Measurements from ENCODE around the gene TDRD10. TPM values are rescaled to one million over a fixed set of nuclear protein-coding genes. Genes with fewer than 3 reads are reported as not detected.

The TDRD10 gene
- total and polyA plus RNA-seq, 2 donors (not counting 1 experiment from before 2014, with no cell fraction given), result 0.06 TPM; not detected in 1

DNA sequence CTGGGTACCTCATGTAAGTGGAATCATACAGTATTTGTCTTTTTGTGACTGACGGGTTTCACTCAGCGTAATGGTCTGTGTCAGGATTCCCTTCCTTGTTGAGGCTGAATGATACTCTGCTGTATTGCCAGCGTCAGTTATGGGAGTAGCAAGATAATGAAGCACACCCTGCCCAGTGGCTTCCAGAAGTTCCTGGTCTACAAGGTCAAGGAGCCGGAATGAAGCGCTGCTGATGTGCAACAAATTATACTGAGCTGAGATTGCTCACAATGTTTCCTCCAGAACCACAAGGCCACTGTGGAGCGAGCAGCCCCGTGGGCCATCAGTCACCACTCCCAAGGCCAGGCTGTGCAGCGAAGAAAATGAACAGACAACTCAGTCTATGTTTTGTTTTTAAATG, 24.0 kb upstream of the TDRD10 start:
- POLR2A ChIA-PET, result no interaction called here

DNA sequence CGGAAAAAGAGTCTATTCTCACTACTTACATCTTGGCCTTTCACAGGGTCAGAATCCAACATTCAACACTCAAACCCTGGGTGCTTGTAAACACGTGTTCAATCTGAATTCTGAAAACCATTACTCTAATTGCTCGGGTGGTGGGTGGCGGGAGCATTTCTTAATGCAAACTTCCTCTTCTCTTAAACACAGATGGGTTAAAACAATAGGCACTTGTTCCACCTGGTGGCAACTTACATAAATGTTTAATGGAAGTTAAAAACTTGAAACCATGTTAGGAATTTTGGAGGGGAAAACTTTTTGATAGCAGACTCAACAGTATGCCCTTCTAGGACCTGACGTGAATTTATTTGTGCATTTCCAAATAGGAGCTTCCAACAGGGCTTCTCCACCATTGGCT, 23.4 kb upstream of the TDRD10 start:
- H3K4me3 Mint-ChIP-seq, result no peak overlapping the region
- H3K9ac ChIP-seq (ENCODE audit: low read length), result no peak overlapping the region
- H3K27ac Mint-ChIP-seq, result no peak overlapping the region
- ChIA-PET POLR2A (no interaction called here), CTCF (interaction anchor here (0.7 to 7.1 kb wide), 17 partner anchors 13 to 609 kb away, joined by 3 to 188 read pairs (median 7); no protein-coding TSS in a partner anchor)
- H3K4me1 ChIP-seq (ENCODE audit: control insufficient read depth in 2 of 2, insufficient read depth in 2 of 2, low read length in 2 of 2), result peaks cover 0 to 7% of the 10 kb centered on the region in 2 donors
- H3K9me3 Mint-ChIP-seq (ENCODE audit: insufficient read depth), result no peaks in the 10 kb centered on the region
- H3K4me3 ChIP-seq (ENCODE audit: control extremely low read depth in 1 of 5, extremely low read depth in 1 of 5, insufficient read depth in 1 of 5, low read depth in 2 of 5, low read length in 4 of 5), result no peak overlapping the region
- no peaks in the 10 kb centered on the region for H3K79me2 ChIP-seq (ENCODE audit: control insufficient read depth, insufficient read depth, low read length)
- H2AFZ ChIP-seq (ENCODE audit: insufficient read depth, low read depth, low read length, poor library complexity, severe bottlenecking), result no peak overlapping the region
- ATAC-seq (ENCODE audit: low read depth) (no peak), DNase-seq (peak; percentile 29)
- intact Hi-C loops (cut with micrococcal nuclease), result loop anchor here (1.0 to 2.0 kb wide), 3 partner anchors 74 to 400 kb away; partner anchors contain the start of gene IL6R
- no peaks in the 10 kb centered on the region for H4K20me1 ChIP-seq (ENCODE audit: control insufficient read depth, insufficient read depth, low read length, poor library complexity, severe bottlenecking)
- no peaks in the 10 kb centered on the region for H3K36me3 ChIP-seq (replicated peaks in 1 of 2; ENCODE audit: control extremely low read depth in 1 of 2, control insufficient read depth in 1 of 2, extremely low read depth in 1 of 2, insufficient read depth in 2 of 2, low read length in 1 of 2)
- H3K9me3 ChIP-seq (ENCODE audit: control extremely low read depth in 1 of 3, control insufficient read depth in 2 of 3, insufficient read depth in 1 of 3, low read length in 2 of 3), result no peaks in the 10 kb centered on the region
- WGBS (ENCODE audit: insufficient coverage), result 74% methylated on average over 2 of the region's 5 CpGs
- H3K4me2 ChIP-seq (replicated peaks; ENCODE audit: low read depth, low read length, poor library complexity, severe bottlenecking), result no peak overlapping the region
- no peaks in the 10 kb centered on the region for H3K27me3 ChIP-seq (replicated peaks in 1 of 4; ENCODE audit: control extremely low read depth in 1 of 4, control insufficient read depth in 3 of 4, insufficient read depth in 4 of 4, low read length in 3 of 4)
- H3K27ac ChIP-seq (ENCODE audit: low read length in 2 of 2), result no peak overlapping the region
- H3K4me1 Mint-ChIP-seq, result peaks cover 2% of the 10 kb centered on the region
- H3K27me3 Mint-ChIP-seq, result no peaks in the 10 kb centered on the region
- TF ChIP-seq, protein P1, sequence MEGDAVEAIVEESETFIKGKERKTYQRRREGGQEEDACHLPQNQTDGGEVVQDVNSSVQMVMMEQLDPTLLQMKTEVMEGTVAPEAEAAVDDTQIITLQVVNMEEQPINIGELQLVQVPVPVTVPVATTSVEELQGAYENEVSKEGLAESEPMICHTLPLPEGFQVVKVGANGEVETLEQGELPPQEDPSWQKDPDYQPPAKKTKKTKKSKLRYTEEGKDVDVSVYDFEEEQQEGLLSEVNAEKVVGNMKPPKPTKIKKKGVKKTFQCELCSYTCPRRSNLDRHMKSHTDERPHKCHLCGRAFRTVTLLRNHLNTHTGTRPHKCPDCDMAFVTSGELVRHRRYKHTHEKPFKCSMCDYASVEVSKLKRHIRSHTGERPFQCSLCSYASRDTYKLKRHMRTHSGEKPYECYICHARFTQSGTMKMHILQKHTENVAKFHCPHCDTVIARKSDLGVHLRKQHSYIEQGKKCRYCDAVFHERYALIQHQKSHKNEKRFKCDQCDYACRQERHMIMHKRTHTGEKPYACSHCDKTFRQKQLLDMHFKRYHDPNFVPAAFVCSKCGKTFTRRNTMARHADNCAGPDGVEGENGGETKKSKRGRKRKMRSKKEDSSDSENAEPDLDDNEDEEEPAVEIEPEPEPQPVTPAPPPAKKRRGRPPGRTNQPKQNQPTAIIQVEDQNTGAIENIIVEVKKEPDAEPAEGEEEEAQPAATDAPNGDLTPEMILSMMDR (IDR thresholded peaks at IDR 0.05), result no peak
- no peak for TF ChIP-seq EZH2 (IDR thresholded peaks at IDR 0.05; ENCODE audit: borderline replicate concordance, insufficient read depth, low read depth, low read length, poor library complexity, severe bottlenecking)

More for the DNA sequence above, 24.0 kb upstream of the TDRD10 start:
- CTCF ChIA-PET, result interaction anchor here (0.7 to 3.6 kb wide), 3 partner anchors 82 to 584 kb away, joined by 3 to 19 read pairs (median 4); no protein-coding TSS in a partner anchor
- Mint-ChIP-seq H3K4me3 (no peak overlapping the region), H3K4me1 (peaks cover 2% of the 10 kb centered on the region), H3K9me3 (ENCODE audit: insufficient read depth) (no peaks in the 10 kb centered on the region), H3K27ac (no peak overlapping the region), H3K27me3 (no peaks in the 10 kb centered on the region)
- TF ChIP-seq, protein P1 (IDR thresholded peaks at IDR 0.05), result no peak
- no peak for TF ChIP-seq EZH2 (IDR thresholded peaks at IDR 0.05; ENCODE audit: borderline replicate concordance, insufficient read depth, low read depth, low read length, poor library complexity, severe bottlenecking)
- Histone ChIP-seq H3K9me3 (ENCODE audit: control extremely low read depth in 1 of 3, control insufficient read depth in 2 of 3, insufficient read depth in 1 of 3, low read length in 2 of 3) (no peaks in the 10 kb centered on the region), H3K4me1 (ENCODE audit: control insufficient read depth in 2 of 2, insufficient read depth in 2 of 2, low read length in 2 of 2) (peaks cover 0 to 7% of the 10 kb centered on the region in 2 donors), H4K20me1 (ENCODE audit: control insufficient read depth, insufficient read depth, low read length, poor library complexity, severe bottlenecking) (no peaks in the 10 kb centered on the region), H2AFZ (ENCODE audit: insufficient read depth, low read depth, low read length, poor library complexity, severe bottlenecking) (no peak overlapping the region), H3K9ac (ENCODE audit: low read length) (no peak overlapping the region), H3K27me3 (replicated peaks in 1 of 4; ENCODE audit: control extremely low read depth in 1 of 4, control insufficient read depth in 3 of 4, insufficient read depth in 4 of 4, low read length in 3 of 4) (no peaks in the 10 kb centered on the region), H3K4me3 (ENCODE audit: control extremely low read depth in 1 of 5, extremely low read depth in 1 of 5, insufficient read depth in 1 of 5, low read depth in 2 of 5, low read length in 4 of 5) (no peak overlapping the region), H3K79me2 (ENCODE audit: control insufficient read depth, insufficient read depth, low read length) (no peaks in the 10 kb centered on the region), H3K4me2 (replicated peaks; ENCODE audit: low read depth, low read length, poor library complexity, severe bottlenecking) (no peak overlapping the region), H3K27ac (ENCODE audit: low read length in 2 of 2) (no peak overlapping the region), H3K36me3 (replicated peaks in 1 of 2; ENCODE audit: control extremely low read depth in 1 of 2, control insufficient read depth in 1 of 2, extremely low read depth in 1 of 2, insufficient read depth in 2 of 2, low read length in 1 of 2) (no peaks in the 10 kb centered on the region)
- ATAC-seq (ENCODE audit: low read depth), result no peak
- intact Hi-C loops (cut with micrococcal nuclease), result loop anchor here (2.0 kb wide), 1 partner anchor 73 kb away; the partner anchor contains the start of gene IL6R
- WGBS (ENCODE audit: insufficient coverage), result 98% methylated on average over 5 of the region's 8 CpGs
- no peak for DNase-seq

All from B cell (primary cell).